Osteocyte (in vitro differentiated cells): ENCODE results near the gene CATSPERZ. TPM values are rescaled to one million over a fixed set of nuclear protein-coding genes. Genes with fewer than 3 reads are reported as not detected.

Source experiments
- DNase-seq: peaks from one replicate; pipeline ENCODE4 v3.0.0; 2021; ENCODE audit warnings: mixed read lengths; ENCODE audit not compliant: unreplicated experiment; ENCODE audit errors: extremely low spot score
- H3K27ac Mint-ChIP-seq: one replicate; pipeline ENCODE4 v1.8.0; 2021; ENCODE audit warnings: mild to moderate bottlenecking, mixed read lengths; ENCODE audit not compliant: unreplicated experiment
- H3K27me3 Mint-ChIP-seq: one replicate; pipeline ENCODE4 v1.8.0; 2021; ENCODE audit warnings: mixed read lengths; ENCODE audit not compliant: unreplicated experiment
- H3K36me3 Mint-ChIP-seq: one replicate; pipeline ENCODE4 v1.8.0; 2021; ENCODE audit warnings: mixed read lengths; ENCODE audit not compliant: unreplicated experiment
- H3K4me1 Mint-ChIP-seq: one replicate; pipeline ENCODE4 v1.8.0; 2021; ENCODE audit warnings: mixed read lengths; ENCODE audit not compliant: unreplicated experiment
- H3K4me3 Mint-ChIP-seq: one replicate; pipeline ENCODE4 v1.8.0; 2021; ENCODE audit warnings: mild to moderate bottlenecking, moderate library complexity, mixed read lengths; ENCODE audit not compliant: unreplicated experiment
- H3K9me3 Mint-ChIP-seq: one replicate; pipeline ENCODE4 v1.8.0; 2021; ENCODE audit warnings: mixed read lengths; ENCODE audit not compliant: unreplicated experiment
- total RNA-seq: library from RNA; stranded (reverse); gene quantifications from 2 replicates; pipeline ENCODE4 v1.2.1, GENCODE V29; 2021
- TF ChIP-seq, protein P1 (sequence below): fragments of 200-600 bp; sonication (generic); IDR thresholded peaks from 2 replicates; pipeline ENCODE4 v1.5.0; 2021; ENCODE audit warnings: antibody characterized with exemption, mild to moderate bottlenecking, moderate library complexity

The CATSPERZ gene
- total RNA-seq, 1 donor from 2014 or later, result not detected

DNA sequence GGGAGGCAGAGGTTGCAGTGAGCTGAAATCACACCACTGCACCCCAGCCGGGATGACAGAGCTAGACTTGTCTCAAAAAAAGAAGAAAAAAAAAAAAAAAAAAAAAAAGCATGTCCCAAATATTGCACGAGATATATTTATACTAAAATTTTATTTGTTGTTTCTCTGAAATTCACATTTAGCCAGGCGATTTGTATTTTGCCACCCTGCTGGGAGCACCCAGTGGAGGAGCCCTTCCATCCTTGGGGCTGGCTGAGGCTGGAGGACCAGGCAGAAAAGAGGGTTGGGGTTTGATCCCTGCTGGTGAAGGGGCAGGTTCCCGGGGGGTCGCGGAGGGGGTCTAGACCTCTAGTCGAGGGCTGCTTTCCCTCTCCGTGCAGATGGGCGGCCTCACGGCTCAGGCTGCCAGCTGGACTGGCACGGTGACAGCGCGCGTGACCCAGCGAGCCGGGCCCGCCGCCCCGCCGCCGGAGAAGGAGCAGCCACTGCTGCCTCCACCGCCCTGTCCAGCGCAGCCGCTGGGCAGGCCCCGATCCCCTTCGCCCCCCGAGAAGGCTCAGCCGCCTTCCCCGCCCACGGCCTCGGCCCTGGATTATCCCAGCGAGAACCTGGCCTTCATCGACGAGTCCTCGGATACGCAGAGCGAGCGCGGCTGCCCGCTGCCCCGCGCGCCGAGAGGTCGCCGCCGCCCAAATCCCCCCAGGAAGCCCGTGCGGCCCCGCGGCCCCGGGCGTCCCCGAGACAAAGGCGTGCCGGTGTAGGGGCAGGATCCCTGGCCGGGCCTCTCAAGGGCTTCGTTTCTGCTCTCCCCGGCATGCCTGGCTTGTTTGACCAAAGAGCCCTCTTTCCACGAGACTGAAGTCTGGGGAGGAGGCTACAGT lies 952 bp upstream of the CATSPERZ start:
- Mint-ChIP-seq H3K27ac (no peak overlapping the region), H3K36me3 (no peaks in the 10 kb centered on the region), H3K9me3 (no peaks in the 10 kb centered on the region), H3K4me1 (peaks cover 33% of the 10 kb centered on the region), H3K4me3 (peak overlapping the region; percentile 55), H3K27me3 (peaks cover 34% of the 10 kb centered on the region)
- no peak for DNase-seq
- TF ChIP-seq, protein P1, sequence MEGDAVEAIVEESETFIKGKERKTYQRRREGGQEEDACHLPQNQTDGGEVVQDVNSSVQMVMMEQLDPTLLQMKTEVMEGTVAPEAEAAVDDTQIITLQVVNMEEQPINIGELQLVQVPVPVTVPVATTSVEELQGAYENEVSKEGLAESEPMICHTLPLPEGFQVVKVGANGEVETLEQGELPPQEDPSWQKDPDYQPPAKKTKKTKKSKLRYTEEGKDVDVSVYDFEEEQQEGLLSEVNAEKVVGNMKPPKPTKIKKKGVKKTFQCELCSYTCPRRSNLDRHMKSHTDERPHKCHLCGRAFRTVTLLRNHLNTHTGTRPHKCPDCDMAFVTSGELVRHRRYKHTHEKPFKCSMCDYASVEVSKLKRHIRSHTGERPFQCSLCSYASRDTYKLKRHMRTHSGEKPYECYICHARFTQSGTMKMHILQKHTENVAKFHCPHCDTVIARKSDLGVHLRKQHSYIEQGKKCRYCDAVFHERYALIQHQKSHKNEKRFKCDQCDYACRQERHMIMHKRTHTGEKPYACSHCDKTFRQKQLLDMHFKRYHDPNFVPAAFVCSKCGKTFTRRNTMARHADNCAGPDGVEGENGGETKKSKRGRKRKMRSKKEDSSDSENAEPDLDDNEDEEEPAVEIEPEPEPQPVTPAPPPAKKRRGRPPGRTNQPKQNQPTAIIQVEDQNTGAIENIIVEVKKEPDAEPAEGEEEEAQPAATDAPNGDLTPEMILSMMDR, result no peak

- Mint-ChIP-seq H3K27me3 (peaks cover 10% of the 10 kb centered on the region), H3K4me1 (peaks cover 31% of the 10 kb centered on the region), H3K27ac (no peak overlapping the region), H3K9me3 (no peaks in the 10 kb centered on the region), H3K36me3 (no peaks in the 10 kb centered on the region), H3K4me3 (no peak overlapping the region)
- TF ChIP-seq, protein P1, result no peak
- no peak for DNase-seq
Observed at GRCh38 chr11:64303109-64304031, 3.2 kb downstream of the CATSPERZ start.

DNA sequence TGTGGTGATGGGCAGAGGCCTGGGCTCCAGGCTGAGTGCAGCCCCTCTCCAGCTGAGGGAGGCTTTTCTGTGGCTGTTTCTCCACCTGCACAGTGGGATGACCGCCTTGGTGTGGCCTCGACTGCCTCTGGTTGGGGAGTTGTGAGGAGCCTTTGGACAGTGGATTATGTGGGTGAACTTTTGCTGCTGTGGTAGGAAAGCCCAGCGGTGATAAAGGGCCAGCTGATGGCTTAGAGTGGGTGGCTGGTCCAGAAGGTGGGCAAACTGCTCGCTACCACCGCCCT lies 3.8 kb downstream of the CATSPERZ start:
- Mint-ChIP-seq H3K27me3 (peaks cover 6% of the 10 kb centered on the region), H3K36me3 (no peaks in the 10 kb centered on the region), H3K9me3 (no peaks in the 10 kb centered on the region), H3K4me3 (peak overlapping the region; percentile 86), H3K4me1 (peaks cover 29% of the 10 kb centered on the region), H3K27ac (peak overlapping the region; percentile 96)
- DNase-seq, result no peak
- TF ChIP-seq, protein P1, result no peak

- TF ChIP-seq, protein P1, result peak; percentile 93
- DNase-seq, result peak; percentile 96
- Mint-ChIP-seq H3K36me3 (no peaks in the 10 kb centered on the region), H3K27ac (peak overlapping the region; percentile 96), H3K4me3 (peak overlapping the region; percentile 86), H3K4me1 (peaks cover 28% of the 10 kb centered on the region), H3K27me3 (peaks cover 6% of the 10 kb centered on the region), H3K9me3 (no peaks in the 10 kb centered on the region)
Observed at GRCh38 chr11:64304316-64305072, 4.3 kb downstream of the CATSPERZ start.
